Measurements from ENCODE around the gene PRR11.
A peak's percentile ranks its signal among the peaks of the same experiment; 100 is the strongest.
"Not testable (repeated sequence)": the region's sequence is repeated elsewhere in the genome, so short reads cannot be mapped to it uniquely, and the experiment has no call there.

Gene PRR11

GRCh38 chr17:59221159-59221847 lies 65.8 kb downstream of the PRR11 start:
- Histone ChIP-seq H3K9ac (ENCODE audit: low read length) (peak overlapping the region; percentile 71), H3K36me3 (ENCODE audit: insufficient read depth, low read length) (no peaks in the 10 kb centered on the region), H3K4me3 (ENCODE audit: low read depth in 1 of 2, low read length in 2 of 2) (peak overlapping the region; percentile 67 to 88), H3K27ac (ENCODE audit: low read depth, low read length) (peak overlapping the region; percentile 21), H3K4me1 (ENCODE audit: insufficient read depth, low read length) (no peaks in the 10 kb centered on the region), H3K27me3 (ENCODE audit: control insufficient read depth in 1 of 2, insufficient read depth in 2 of 2, low read length in 2 of 2) (no peaks in the 10 kb centered on the region), H3K9me3 (ENCODE audit: low read length) (no peaks in the 10 kb centered on the region)

- no peaks in the 10 kb centered on the region for H3K9me3 ChIP-seq (ENCODE audit: low read length)
- no peaks in the 10 kb centered on the region for H3K36me3 ChIP-seq (ENCODE audit: insufficient read depth, low read length)
- no peak overlapping the region for H3K27ac ChIP-seq (ENCODE audit: low read depth, low read length)
- H3K9ac ChIP-seq (ENCODE audit: low read length), result no peak overlapping the region
- no peaks in the 10 kb centered on the region for H3K4me1 ChIP-seq (ENCODE audit: insufficient read depth, low read length)
- no peaks in the 10 kb centered on the region for H3K27me3 ChIP-seq (ENCODE audit: control insufficient read depth in 1 of 2, insufficient read depth in 2 of 2, low read length in 2 of 2)
- H3K4me3 ChIP-seq (ENCODE audit: low read depth in 1 of 2, low read length in 2 of 2), result no peak overlapping the region
Measured at GRCh38 chr17:59223813-59224212, 68.3 kb downstream of the PRR11 start.

- not testable (repeated sequence) for H3K4me3 ChIP-seq (ENCODE audit: low read depth in 1 of 2, low read length in 2 of 2); H3K4me1 ChIP-seq (ENCODE audit: insufficient read depth, low read length); H3K9me3 ChIP-seq (ENCODE audit: low read length); H3K27me3 ChIP-seq (ENCODE audit: control insufficient read depth in 1 of 2, insufficient read depth in 2 of 2, low read length in 2 of 2); H3K9ac ChIP-seq (ENCODE audit: low read length); H3K36me3 ChIP-seq (ENCODE audit: insufficient read depth, low read length); H3K27ac ChIP-seq (ENCODE audit: low read depth, low read length)
Measured at GRCh38 chr17:59228588-59228987, 73.0 kb downstream of the PRR11 start.

GRCh38 chr17:59230764-59231163 lies 75.2 kb downstream of the PRR11 start:
- H3K27ac ChIP-seq (ENCODE audit: low read depth, low read length), result no peak overlapping the region
- no peaks in the 10 kb centered on the region for H3K4me1 ChIP-seq (ENCODE audit: insufficient read depth, low read length)
- H3K27me3 ChIP-seq (ENCODE audit: control insufficient read depth in 1 of 2, insufficient read depth in 2 of 2, low read length in 2 of 2), result no peaks in the 10 kb centered on the region
- no peaks in the 10 kb centered on the region for H3K9me3 ChIP-seq (ENCODE audit: low read length)
- H3K9ac ChIP-seq (ENCODE audit: low read length), result no peak overlapping the region
- H3K36me3 ChIP-seq (ENCODE audit: insufficient read depth, low read length), result no peaks in the 10 kb centered on the region
- no peak overlapping the region for H3K4me3 ChIP-seq (ENCODE audit: low read depth in 1 of 2, low read length in 2 of 2)

- no peaks in the 10 kb centered on the region for H3K36me3 ChIP-seq (ENCODE audit: insufficient read depth, low read length)
- no peaks in the 10 kb centered on the region for H3K27me3 ChIP-seq (ENCODE audit: control insufficient read depth in 1 of 2, insufficient read depth in 2 of 2, low read length in 2 of 2)
- H3K4me3 ChIP-seq (ENCODE audit: low read depth in 1 of 2, low read length in 2 of 2), result no peak overlapping the region
- H3K9ac ChIP-seq (ENCODE audit: low read length), result no peak overlapping the region
- no peak overlapping the region for H3K27ac ChIP-seq (ENCODE audit: low read depth, low read length)
- H3K4me1 ChIP-seq (ENCODE audit: insufficient read depth, low read length), result no peaks in the 10 kb centered on the region
- no peaks in the 10 kb centered on the region for H3K9me3 ChIP-seq (ENCODE audit: low read length)
Measured at GRCh38 chr17:59234631-59235030, 79.1 kb downstream of the PRR11 start.

GRCh38 chr17:59238906-59239305 lies 83.4 kb downstream of the PRR11 start:
- H3K9ac ChIP-seq (ENCODE audit: low read length), result no peak overlapping the region
- H3K9me3 ChIP-seq (ENCODE audit: low read length), result no peaks in the 10 kb centered on the region
- H3K4me1 ChIP-seq (ENCODE audit: insufficient read depth, low read length), result no peaks in the 10 kb centered on the region
- H3K4me3 ChIP-seq (ENCODE audit: low read depth in 1 of 2, low read length in 2 of 2), result no peak overlapping the region
- H3K27ac ChIP-seq (ENCODE audit: low read depth, low read length), result no peak overlapping the region
- no peaks in the 10 kb centered on the region for H3K36me3 ChIP-seq (ENCODE audit: insufficient read depth, low read length)
- H3K27me3 ChIP-seq (ENCODE audit: control insufficient read depth in 1 of 2, insufficient read depth in 2 of 2, low read length in 2 of 2), result no peaks in the 10 kb centered on the region

- H3K4me3 ChIP-seq (ENCODE audit: low read depth in 1 of 2, low read length in 2 of 2), result no peak overlapping the region
- no peak overlapping the region for H3K27ac ChIP-seq (ENCODE audit: low read depth, low read length)
- H3K4me1 ChIP-seq (ENCODE audit: insufficient read depth, low read length), result no peaks in the 10 kb centered on the region
Measured at GRCh38 chr17:59244081-59244480, 88.5 kb downstream of the PRR11 start.

More at GRCh38 chr17:59244081-59244480, 88.5 kb downstream of the PRR11 start:
- no peaks in the 10 kb centered on the region for H3K36me3 ChIP-seq (ENCODE audit: insufficient read depth, low read length)
- no peaks in the 10 kb centered on the region for H3K9me3 ChIP-seq (ENCODE audit: low read length)
- H3K27me3 ChIP-seq (ENCODE audit: control insufficient read depth in 1 of 2, insufficient read depth in 2 of 2, low read length in 2 of 2), result no peaks in the 10 kb centered on the region
- no peak overlapping the region for H3K9ac ChIP-seq (ENCODE audit: low read length)

Measured in muscle layer of colon (tissue), 2 donors.